ENCODE data around the gene LTBP1. TPM values are rescaled to one million over a fixed set of nuclear protein-coding genes. Genes with fewer than 3 reads are reported as not detected.
A peak's percentile ranks its signal among the peaks of the same experiment; 100 is the strongest.

The LTBP1 gene
- polyA plus RNA-seq, 1 donor (not counting 4 experiments of a cell fraction or from before 2014, with no cell fraction given) = 9.2 TPM

- Histone ChIP-seq H4K20me1 (ENCODE audit: control insufficient read depth, extremely low read depth, insufficient read depth, low read length) (no peaks in the 10 kb centered on the region), H3K27me3 (ENCODE audit: control insufficient read depth, extremely low read depth, insufficient read depth, low read length) (no peaks in the 10 kb centered on the region), H3K9ac (ENCODE audit: control insufficient read depth, extremely low read depth, insufficient read depth, low read length) (no peak overlapping the region), H3K4me1 (ENCODE audit: control insufficient read depth, extremely low read depth, insufficient read depth, low read length) (peaks cover 17% of the 10 kb centered on the region), H2AFZ (ENCODE audit: control insufficient read depth, low read length) (no peak overlapping the region), H3K79me2 (ENCODE audit: control insufficient read depth, insufficient read depth, low read length) (no peaks in the 10 kb centered on the region), H3K9me1 (ENCODE audit: control insufficient read depth, extremely low read depth, insufficient read depth, low read length) (no peaks in the 10 kb centered on the region), H3K36me3 (ENCODE audit: control insufficient read depth in 2 of 2, extremely low read depth in 1 of 2, insufficient read depth in 2 of 2, low read length in 2 of 2) (no peaks in the 10 kb centered on the region), H3K27ac (ENCODE audit: control insufficient read depth, insufficient read depth, low read length) (no peak overlapping the region), H3K4me3 (ENCODE audit: control insufficient read depth in 2 of 3, extremely low read depth in 1 of 3, insufficient read depth in 2 of 3, low read depth in 1 of 3, low read length in 3 of 3) (no peak overlapping the region), H3K4me2 (ENCODE audit: control insufficient read depth, extremely low read depth, insufficient read depth, low read depth, low read length) (peak overlapping the region; percentile 42), H3K9me3 (ENCODE audit: control insufficient read depth, low read depth, low read length) (no peaks in the 10 kb centered on the region)
- DNase-seq (ENCODE audit: low read depth, low spot score) (no peak), FAIRE-seq (no peak)
- TF ChIP-seq, protein P1, sequence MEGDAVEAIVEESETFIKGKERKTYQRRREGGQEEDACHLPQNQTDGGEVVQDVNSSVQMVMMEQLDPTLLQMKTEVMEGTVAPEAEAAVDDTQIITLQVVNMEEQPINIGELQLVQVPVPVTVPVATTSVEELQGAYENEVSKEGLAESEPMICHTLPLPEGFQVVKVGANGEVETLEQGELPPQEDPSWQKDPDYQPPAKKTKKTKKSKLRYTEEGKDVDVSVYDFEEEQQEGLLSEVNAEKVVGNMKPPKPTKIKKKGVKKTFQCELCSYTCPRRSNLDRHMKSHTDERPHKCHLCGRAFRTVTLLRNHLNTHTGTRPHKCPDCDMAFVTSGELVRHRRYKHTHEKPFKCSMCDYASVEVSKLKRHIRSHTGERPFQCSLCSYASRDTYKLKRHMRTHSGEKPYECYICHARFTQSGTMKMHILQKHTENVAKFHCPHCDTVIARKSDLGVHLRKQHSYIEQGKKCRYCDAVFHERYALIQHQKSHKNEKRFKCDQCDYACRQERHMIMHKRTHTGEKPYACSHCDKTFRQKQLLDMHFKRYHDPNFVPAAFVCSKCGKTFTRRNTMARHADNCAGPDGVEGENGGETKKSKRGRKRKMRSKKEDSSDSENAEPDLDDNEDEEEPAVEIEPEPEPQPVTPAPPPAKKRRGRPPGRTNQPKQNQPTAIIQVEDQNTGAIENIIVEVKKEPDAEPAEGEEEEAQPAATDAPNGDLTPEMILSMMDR (optimal IDR thresholded peaks at IDR 0.05 in 1 of 3, IDR thresholded peaks at IDR 0.05 in 1 of 3, conservative IDR thresholded peaks at IDR 0.05 in 1 of 3; ENCODE audit: extremely low read depth in 1 of 3, insufficient read depth in 2 of 3, low read length in 3 of 3) = peak; percentile 10 to 53 (median 44)
- no peak for TF ChIP-seq EZH2 (IDR thresholded peaks at IDR 0.05; ENCODE audit: low read length)
- dilution Hi-C loops (cut with MboI; ENCODE audit: extremely low pct_ligation_motif_present, low sequenced_read_pairs) = no loop called here
Observed at GRCh38 chr2:33034784-33035183, 88.0 kb downstream of the LTBP1 start.

DNA sequence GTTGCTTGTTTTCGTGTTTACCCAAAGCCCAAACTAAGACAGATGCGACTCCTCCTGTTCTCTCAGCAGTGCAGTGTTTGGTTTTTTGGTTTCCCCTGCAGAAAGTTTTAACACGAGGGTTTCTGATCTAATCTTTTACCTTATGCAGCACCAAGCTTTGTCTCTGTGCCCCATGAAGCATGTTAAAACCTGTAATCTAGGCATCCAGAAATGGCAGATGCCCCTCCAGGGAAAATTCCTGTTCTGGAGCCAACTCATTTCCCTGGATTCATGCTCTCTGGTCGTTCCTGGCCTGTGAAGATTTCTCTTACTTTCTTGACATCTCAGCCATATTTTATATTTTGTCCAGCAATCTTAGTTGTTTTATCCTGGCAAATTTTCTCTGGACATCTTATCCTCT, 91.5 kb downstream of the LTBP1 start:
- DNase-seq (ENCODE audit: low read depth, low spot score) (no peak), FAIRE-seq (peak; percentile 65)
- dilution Hi-C loops (cut with MboI; ENCODE audit: extremely low pct_ligation_motif_present, low sequenced_read_pairs) = no loop called here
- Histone ChIP-seq H3K4me3 (ENCODE audit: control insufficient read depth in 2 of 3, extremely low read depth in 1 of 3, insufficient read depth in 2 of 3, low read depth in 1 of 3, low read length in 3 of 3) (no peak overlapping the region), H4K20me1 (ENCODE audit: control insufficient read depth, extremely low read depth, insufficient read depth, low read length) (no peaks in the 10 kb centered on the region), H3K27me3 (ENCODE audit: control insufficient read depth, extremely low read depth, insufficient read depth, low read length) (no peaks in the 10 kb centered on the region), H3K9me1 (ENCODE audit: control insufficient read depth, extremely low read depth, insufficient read depth, low read length) (no peaks in the 10 kb centered on the region), H3K36me3 (ENCODE audit: control insufficient read depth in 2 of 2, extremely low read depth in 1 of 2, insufficient read depth in 2 of 2, low read length in 2 of 2) (no peaks in the 10 kb centered on the region), H3K4me2 (ENCODE audit: control insufficient read depth, extremely low read depth, insufficient read depth, low read depth, low read length) (peak overlapping the region; percentile 60), H3K9me3 (ENCODE audit: control insufficient read depth, low read depth, low read length) (no peaks in the 10 kb centered on the region), H3K27ac (ENCODE audit: control insufficient read depth, insufficient read depth, low read length) (no peak overlapping the region), H3K9ac (ENCODE audit: control insufficient read depth, extremely low read depth, insufficient read depth, low read length) (no peak overlapping the region), H2AFZ (ENCODE audit: control insufficient read depth, low read length) (peak overlapping the region; percentile 51), H3K79me2 (ENCODE audit: control insufficient read depth, insufficient read depth, low read length) (no peaks in the 10 kb centered on the region), H3K4me1 (ENCODE audit: control insufficient read depth, extremely low read depth, insufficient read depth, low read length) (peaks cover 17% of the 10 kb centered on the region)
- TF ChIP-seq, protein P1 (optimal IDR thresholded peaks at IDR 0.05 in 1 of 3, IDR thresholded peaks at IDR 0.05 in 1 of 3, conservative IDR thresholded peaks at IDR 0.05 in 1 of 3; ENCODE audit: extremely low read depth in 1 of 3, insufficient read depth in 2 of 3, low read length in 3 of 3) = no peak
- no peak for TF ChIP-seq EZH2 (IDR thresholded peaks at IDR 0.05; ENCODE audit: low read length)

All from keratinocyte (primary cell).